RWPE1 (cell line): Measurements from ENCODE around the gene FMOD.

ENCODE experiments used
- CTCF ChIA-PET: fragments of 350-600 bp; sonication (Branson Sonifier 250); formaldehyde crosslinking; extraction: SDS; loops from one replicate; lab custom pipeline; 2021; lab: Yijun Ruan, JAX
- POLR2A ChIA-PET: fragments of 400-600 bp; formaldehyde crosslinking; extraction: SDS; loops from one replicate; lab custom pipeline; 2020; ENCODE audit warnings: antibody characterized with exemption; ENCODE audit not compliant: low non-redundant PET; lab: Yijun Ruan, JAX
- DNase-seq: peaks from one replicate; pipeline ENCODE4 v3.0.0; 2012; ENCODE audit warnings: low spot score
- H3K27ac ChIP-seq: fragments of 450-650 bp; 2 replicates; pipeline ENCODE4 v1.5.1; 2017
- CTCF ChIP-seq: fragments of 450-650 bp; conservative IDR thresholded peaks from 2 replicates; pipeline ENCODE4 v1.5.1; 2017; ENCODE audit warnings: low read depth, mild to moderate bottlenecking

Gene FMOD

GRCh38 chr1:203373002-203373401 is 22.1 kb upstream of the FMOD start:
- POLR2A ChIA-PET: no interaction called here
- no peak for TF ChIP-seq CTCF
- DNase-seq: no peak
- CTCF ChIA-PET: interaction anchor here (0.6 to 1.2 kb wide), 3 partner anchors 10 to 114 kb away, joined by 3 to 4 read pairs (median 3); no protein-coding TSS in a partner anchor
- H3K27ac ChIP-seq: no peak overlapping the region

GRCh38 chr1:203371288-203371687 is 20.4 kb upstream of the FMOD start:
- DNase-seq: no peak
- TF ChIP-seq CTCF: no peak
- H3K27ac ChIP-seq: no peak overlapping the region
- ChIA-PET POLR2A (no interaction called here), CTCF (no interaction called here)

GRCh38 chr1:203369666-203370065 is 18.7 kb upstream of the FMOD start:
- ChIA-PET CTCF (interaction anchor here (0.6 to 2.1 kb wide), 3 partner anchors 10 to 67 kb away, joined by 3 to 4 read pairs (median 4); no protein-coding TSS in a partner anchor), POLR2A (no interaction called here)
- no peak for TF ChIP-seq CTCF
- DNase-seq: no peak
- peak overlapping the region; percentile 58 for H3K27ac ChIP-seq

GRCh38 chr1:203368624-203369451 is 17.9 kb upstream of the FMOD start:
- peak; percentile 81 for DNase-seq
- CTCF ChIA-PET: interaction anchor here (0.5 to 2.1 kb wide), 10 partner anchors 10 to 184 kb away, joined by 3 to 13 read pairs (median 4); no protein-coding TSS in a partner anchor
- peak; percentile 62 for TF ChIP-seq CTCF
- POLR2A ChIA-PET: no interaction called here
- H3K27ac ChIP-seq: peak overlapping the region; percentile 58

GRCh38 chr1:203367057-203367456 is 16.1 kb upstream of the FMOD start:
- no peak for TF ChIP-seq CTCF
- H3K27ac ChIP-seq: no peak overlapping the region
- DNase-seq: no peak
- POLR2A ChIA-PET: interaction anchor here (0.5 kb wide), 1 partner anchor 559 kb away, joined by 3 read pairs; the partner anchor contains the start of gene KDM5B
- CTCF ChIA-PET: interaction anchor here (0.7 to 1.6 kb wide), 4 partner anchors 25 to 121 kb away, joined by 3 to 6 read pairs (median 4); no protein-coding TSS in a partner anchor

- DNase-seq: no peak
- ChIA-PET POLR2A (interaction anchor here (0.5 kb wide), 1 partner anchor 558 kb away, joined by 3 read pairs; the partner anchor contains the start of gene KDM5B), CTCF (interaction anchor here (1.2 to 1.5 kb wide), 2 partner anchors 120 to 121 kb away, joined by 4 read pairs; no protein-coding TSS in a partner anchor)
- no peak overlapping the region for H3K27ac ChIP-seq
- no peak for TF ChIP-seq CTCF
These were observed 15.6 kb upstream of the FMOD start for GRCh38 chr1:203366476-203366875.
